HFFc6 (cell line): ENCODE results near the gene MLST8. TPM values are rescaled to one million over a fixed set of nuclear protein-coding genes. Genes with fewer than 3 reads are reported as not detected.

Experiments used
- DNase-seq: peaks from one replicate; pipeline ENCODE4 v3.0.0-alpha.2; 2018
- H3K27ac Mint-ChIP-seq: 2 replicates; pipeline ENCODE4 v1.8.0; 2020; ENCODE audit warnings: mild to moderate bottlenecking, mixed read lengths
- H3K27me3 Mint-ChIP-seq: 2 replicates; pipeline ENCODE4 v1.8.0; 2021; ENCODE audit warnings: mild to moderate bottlenecking, moderate library complexity, mixed read lengths; ENCODE audit not compliant: insufficient read depth
- H3K36me3 Mint-ChIP-seq: 2 replicates; pipeline ENCODE4 v1.8.0; 2021; ENCODE audit warnings: low read depth, mixed read lengths
- H3K4me1 Mint-ChIP-seq: 2 replicates; pipeline ENCODE4 v1.8.0; 2020; ENCODE audit warnings: low read depth, mixed read lengths
- H3K4me3 Mint-ChIP-seq: 2 replicates; pipeline ENCODE4 v1.8.0; 2020; ENCODE audit warnings: mild to moderate bottlenecking, moderate library complexity, mixed read lengths
- H3K9me3 Mint-ChIP-seq: 2 replicates; pipeline ENCODE4 v1.8.0; 2020; ENCODE audit warnings: mild to moderate bottlenecking, mixed read lengths
- CTCF ChIP-seq: fragments of 200-600 bp; sonication (generic); IDR thresholded peaks from 2 replicates; pipeline ENCODE4 v1.5.0; 2021; ENCODE audit warnings: antibody characterized with exemption, mild to moderate bottlenecking
- total RNA-seq, 6 experiments: library from RNA; stranded (reverse); fragmentation: NEBNext Ultra II Directional; extraction: Animal tissue kit (Norgen Biotek cat#: 25700); gene quantifications; 2 replicates in 1 of 6; 3 replicates in 5 of 6; pipeline ENCODE4 v1.2.3, GENCODE V29; 2021

Gene MLST8
- total RNA-seq, 6 experiments from 2014 or later = 32.7 to 39.4 (median 37.5) TPM

GRCh38 chr16:2163211-2163881 lies 41.9 kb upstream of the MLST8 start:
- Mint-ChIP-seq H3K4me1 (no peaks in the 10 kb centered on the region), H3K36me3 (peaks cover 3% of the 10 kb centered on the region; the same call in 1 of the 2 replicates), H3K9me3 (no peaks in the 10 kb centered on the region), H3K27me3 (no peaks in the 10 kb centered on the region; the same call in 1 of the 2 replicates), H3K4me3 (no peak overlapping the region), H3K27ac (no peak overlapping the region)
- DNase-seq = no peak
- no peak for TF ChIP-seq CTCF

- no peak overlapping the region for H3K4me3 Mint-ChIP-seq
- no peak for DNase-seq
- TF ChIP-seq CTCF = no peak
- no peaks in the 10 kb centered on the region for H3K4me1 Mint-ChIP-seq
- no peak overlapping the region for H3K27ac Mint-ChIP-seq
- H3K36me3 Mint-ChIP-seq = peaks cover 3% of the 10 kb centered on the region; the same call in 1 of the 2 replicates
- no peaks in the 10 kb centered on the region for H3K9me3 Mint-ChIP-seq
- no peaks in the 10 kb centered on the region; the same call in 1 of the 2 replicates for H3K27me3 Mint-ChIP-seq
These were observed 39.4 kb upstream of the MLST8 start for GRCh38 chr16:2165861-2166260.

- no peak overlapping the region for H3K4me3 Mint-ChIP-seq
- TF ChIP-seq CTCF = no peak
- no peaks in the 10 kb centered on the region for H3K9me3 Mint-ChIP-seq
- H3K27ac Mint-ChIP-seq = no peak overlapping the region
- no peak for DNase-seq
- H3K4me1 Mint-ChIP-seq = no peaks in the 10 kb centered on the region
- peaks cover 3% of the 10 kb centered on the region; the same call in 1 of the 2 replicates for H3K36me3 Mint-ChIP-seq
- H3K27me3 Mint-ChIP-seq = no peaks in the 10 kb centered on the region; the same call in 1 of the 2 replicates
These were observed 38.8 kb upstream of the MLST8 start for GRCh38 chr16:2166263-2167067.

GRCh38 chr16:2167068-2167638 lies 38.1 kb upstream of the MLST8 start:
- Mint-ChIP-seq H3K4me1 (no peaks in the 10 kb centered on the region), H3K27me3 (no peaks in the 10 kb centered on the region; the same call in 1 of the 2 replicates), H3K4me3 (no peak overlapping the region), H3K27ac (no peak overlapping the region), H3K9me3 (no peaks in the 10 kb centered on the region), H3K36me3 (peaks cover 3% of the 10 kb centered on the region; the same call in 1 of the 2 replicates)
- DNase-seq = no peak
- TF ChIP-seq CTCF = no peak

- Mint-ChIP-seq H3K4me1 (no peaks in the 10 kb centered on the region), H3K27ac (no peak overlapping the region)
- TF ChIP-seq CTCF = no peak
These were observed 35.2 kb upstream of the MLST8 start for GRCh38 chr16:2170080-2170479.

More at GRCh38 chr16:2170080-2170479, 35.2 kb upstream of the MLST8 start:
- no peak overlapping the region for H3K4me3 Mint-ChIP-seq
- H3K9me3 Mint-ChIP-seq = no peaks in the 10 kb centered on the region
- H3K36me3 Mint-ChIP-seq = no peaks in the 10 kb centered on the region
- no peak for DNase-seq
- peaks cover 6% of the 10 kb centered on the region; the same call in 1 of the 2 replicates for H3K27me3 Mint-ChIP-seq
